ENCODE results near the gene MFSD12. TPM values are rescaled to one million over a fixed set of nuclear protein-coding genes. Genes with fewer than 3 reads are reported as not detected.

MFSD12 gene
- total RNA-seq, 1 donor from 2014 or later: 181 TPM

DNA sequence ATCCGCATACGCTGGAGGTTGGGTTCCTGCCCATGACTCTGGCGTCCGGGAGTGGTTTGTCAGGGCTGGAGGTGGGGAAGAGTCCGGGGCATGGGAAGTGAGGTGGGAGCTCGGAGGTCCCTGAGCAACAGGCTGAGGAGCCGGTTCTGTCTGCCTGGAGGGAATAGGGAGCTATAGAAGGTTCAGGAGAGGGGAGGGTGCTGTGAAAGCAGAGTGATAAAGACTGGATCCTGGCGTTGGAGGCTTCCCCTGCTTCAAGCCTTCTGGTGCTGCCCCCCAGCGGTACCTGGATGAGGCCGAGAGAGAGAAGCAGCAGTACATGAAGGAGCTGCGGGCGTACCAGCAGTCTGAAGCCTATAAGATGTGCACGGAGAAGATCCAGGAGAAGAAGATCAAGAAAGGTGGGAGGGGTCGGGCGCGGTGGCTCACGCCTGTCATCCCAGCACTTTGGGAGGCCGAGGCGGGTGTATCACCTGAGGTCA, 17.9 kb upstream of the MFSD12 start:
- H3K27me3 Mint-ChIP-seq (ENCODE audit: low read depth, unreplicated experiment): peaks cover 7% of the 10 kb centered on the region
- no peak for TF ChIP-seq EZH2 (IDR thresholded peaks at IDR 0.05; ENCODE audit: insufficient read depth, low read length)
- TF ChIP-seq, protein P1, sequence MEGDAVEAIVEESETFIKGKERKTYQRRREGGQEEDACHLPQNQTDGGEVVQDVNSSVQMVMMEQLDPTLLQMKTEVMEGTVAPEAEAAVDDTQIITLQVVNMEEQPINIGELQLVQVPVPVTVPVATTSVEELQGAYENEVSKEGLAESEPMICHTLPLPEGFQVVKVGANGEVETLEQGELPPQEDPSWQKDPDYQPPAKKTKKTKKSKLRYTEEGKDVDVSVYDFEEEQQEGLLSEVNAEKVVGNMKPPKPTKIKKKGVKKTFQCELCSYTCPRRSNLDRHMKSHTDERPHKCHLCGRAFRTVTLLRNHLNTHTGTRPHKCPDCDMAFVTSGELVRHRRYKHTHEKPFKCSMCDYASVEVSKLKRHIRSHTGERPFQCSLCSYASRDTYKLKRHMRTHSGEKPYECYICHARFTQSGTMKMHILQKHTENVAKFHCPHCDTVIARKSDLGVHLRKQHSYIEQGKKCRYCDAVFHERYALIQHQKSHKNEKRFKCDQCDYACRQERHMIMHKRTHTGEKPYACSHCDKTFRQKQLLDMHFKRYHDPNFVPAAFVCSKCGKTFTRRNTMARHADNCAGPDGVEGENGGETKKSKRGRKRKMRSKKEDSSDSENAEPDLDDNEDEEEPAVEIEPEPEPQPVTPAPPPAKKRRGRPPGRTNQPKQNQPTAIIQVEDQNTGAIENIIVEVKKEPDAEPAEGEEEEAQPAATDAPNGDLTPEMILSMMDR (IDR thresholded peaks at IDR 0.05; ENCODE audit: insufficient read depth, low read depth, low read length): peak; percentile 6
- DNase-seq (ENCODE audit: low read depth): no peak
- peaks cover 2% of the 10 kb centered on the region for H3K9me3 Mint-ChIP-seq (ENCODE audit: unreplicated experiment)
- no peak for FAIRE-seq
- Histone ChIP-seq H3K79me2 (ENCODE audit: insufficient read depth, low read length) (peaks cover 6% of the 10 kb centered on the region), H3K4me2 (ENCODE audit: low read length) (no peak overlapping the region), H3K4me1 (ENCODE audit: insufficient read depth, low read length) (peaks cover 23% of the 10 kb centered on the region), H3K36me3 (ENCODE audit: insufficient read depth, low read length) (peaks cover 3% of the 10 kb centered on the region), H2AFZ (ENCODE audit: low read depth, low read length) (no peak overlapping the region), H3K9ac (ENCODE audit: low read length) (no peak overlapping the region), H3K9me3 (ENCODE audit: insufficient read depth, low read depth, low read length) (no peaks in the 10 kb centered on the region), H3K27me3 (ENCODE audit: insufficient read depth, low read length) (no peaks in the 10 kb centered on the region), H4K20me1 (ENCODE audit: insufficient read depth, low read length) (peaks cover 18% of the 10 kb centered on the region), H3K4me3 (ENCODE audit: insufficient read depth, low read depth, low read length) (no peak overlapping the region), H3K27ac (ENCODE audit: low read depth, low read length) (no peak overlapping the region)
- H3K27ac Mint-ChIP-seq (ENCODE audit: unreplicated experiment): peak overlapping the region; percentile 69
- H3K4me3 Mint-ChIP-seq (ENCODE audit: unreplicated experiment): peak overlapping the region; percentile 73
- H3K36me3 Mint-ChIP-seq (ENCODE audit: low read depth, unreplicated experiment): peaks cover 10% of the 10 kb centered on the region
- H3K4me1 Mint-ChIP-seq (ENCODE audit: low read depth, unreplicated experiment): peaks cover 10% of the 10 kb centered on the region

DNA sequence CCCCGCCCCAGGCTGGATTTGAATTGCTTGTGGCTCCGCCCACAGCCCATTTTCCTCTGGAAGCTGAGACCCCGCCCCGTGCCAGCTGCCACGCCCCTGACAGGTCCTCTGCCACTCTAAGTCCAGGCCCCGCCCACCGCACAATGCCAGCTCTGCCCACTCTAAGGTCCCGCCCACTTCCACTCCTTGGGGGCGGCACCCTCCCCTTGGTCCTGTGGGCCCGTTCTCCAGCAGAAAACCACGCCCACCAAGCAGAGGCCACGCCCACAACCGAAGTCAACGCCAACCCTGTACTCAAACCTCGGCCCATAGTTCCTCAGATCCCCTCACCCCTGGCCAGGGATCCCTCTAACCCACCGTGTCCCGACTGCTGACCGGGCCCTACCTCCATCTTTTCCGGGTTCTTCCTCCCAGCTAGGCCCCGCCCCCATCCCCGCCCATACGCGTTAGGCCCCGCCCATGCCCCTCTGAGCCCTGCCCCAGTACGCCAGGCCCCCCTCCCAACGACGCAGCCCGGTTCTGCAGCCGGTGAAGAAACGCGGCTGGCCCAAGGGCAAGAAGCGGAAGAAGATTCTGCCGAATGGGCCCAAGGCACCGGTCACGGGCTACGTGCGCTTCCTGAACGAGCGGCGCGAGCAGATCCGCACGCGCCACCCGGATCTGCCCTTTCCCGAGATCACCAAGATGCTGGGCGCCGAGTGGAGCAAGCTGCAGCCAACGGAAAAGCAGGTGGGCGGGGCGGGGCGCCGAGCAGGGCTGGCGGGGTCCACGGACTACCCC, 16.7 kb upstream of the MFSD12 start:
- peak overlapping the region; percentile 77 for H3K4me3 ChIP-seq (ENCODE audit: insufficient read depth, low read depth, low read length)
- Mint-ChIP-seq H3K4me1 (ENCODE audit: low read depth, unreplicated experiment) (peaks cover 4% of the 10 kb centered on the region), H3K36me3 (ENCODE audit: low read depth, unreplicated experiment) (peaks cover 10% of the 10 kb centered on the region), H3K4me3 (ENCODE audit: unreplicated experiment) (peak overlapping the region; percentile 83), H3K9me3 (ENCODE audit: unreplicated experiment) (peaks cover 2% of the 10 kb centered on the region), H3K27ac (ENCODE audit: unreplicated experiment) (no peak overlapping the region), H3K27me3 (ENCODE audit: low read depth, unreplicated experiment) (peaks cover 7% of the 10 kb centered on the region)
- peaks cover 18% of the 10 kb centered on the region for H4K20me1 ChIP-seq (ENCODE audit: insufficient read depth, low read length)
- no peaks in the 10 kb centered on the region for H3K9me3 ChIP-seq (ENCODE audit: insufficient read depth, low read depth, low read length)
- TF ChIP-seq, protein P1 (IDR thresholded peaks at IDR 0.05; ENCODE audit: insufficient read depth, low read depth, low read length): no peak
- no peak for TF ChIP-seq EZH2 (IDR thresholded peaks at IDR 0.05; ENCODE audit: insufficient read depth, low read length)
- H2AFZ ChIP-seq (ENCODE audit: low read depth, low read length): no peak overlapping the region
- H3K79me2 ChIP-seq (ENCODE audit: insufficient read depth, low read length): peaks cover 6% of the 10 kb centered on the region
- DNase-seq (ENCODE audit: low read depth): peak; percentile 77
- H3K27ac ChIP-seq (ENCODE audit: low read depth, low read length): no peak overlapping the region
- no peaks in the 10 kb centered on the region for H3K27me3 ChIP-seq (ENCODE audit: insufficient read depth, low read length)
- peaks cover 3% of the 10 kb centered on the region for H3K36me3 ChIP-seq (ENCODE audit: insufficient read depth, low read length)
- FAIRE-seq: no peak
- H3K4me2 ChIP-seq (ENCODE audit: low read length): peak overlapping the region; percentile 99
- H3K9ac ChIP-seq (ENCODE audit: low read length): peak overlapping the region; percentile 93
- H3K4me1 ChIP-seq (ENCODE audit: insufficient read depth, low read length): peaks cover 12% of the 10 kb centered on the region

Measured in astrocyte (in vitro differentiated cells and primary cell).